ENCODE results near the gene ARHGAP11A. TPM values are rescaled to one million over a fixed set of nuclear protein-coding genes. Genes with fewer than 3 reads are reported as not detected.

ARHGAP11A gene
- total and polyA plus RNA-seq, 4 donors, result 1.4 to 8.5 (median 2.3) TPM

GRCh38 chr15:32674681-32675080, 59.4 kb downstream of the ARHGAP11A start:
- 92 to 93% methylated on average over 2 of the region's 2 CpGs for WGBS, 2 donors
- no peak overlapping the region for H3K27ac ChIP-seq (ENCODE audit: low read depth in 1 of 2, low read length in 1 of 2)
- no peak overlapping the region for H3K9ac ChIP-seq (ENCODE audit: insufficient read depth in 1 of 2, low read length in 2 of 2)
- H3K9me3 ChIP-seq (ENCODE audit: control insufficient read depth in 4 of 4, insufficient read depth in 3 of 4, low read length in 3 of 4), result no peaks in the 10 kb centered on the region
- TF ChIP-seq CTCF (IDR thresholded peaks at IDR 0.05; ENCODE audit: control extremely low read depth, extremely low read depth), result no peak
- no peaks in the 10 kb centered on the region for H3K27me3 ChIP-seq (ENCODE audit: control insufficient read depth in 3 of 3, insufficient read depth in 3 of 3, low read length in 2 of 3)
- no peak for DNase-seq
- no peak overlapping the region for H3K4me3 ChIP-seq
- H3K36me3 ChIP-seq (ENCODE audit: control insufficient read depth in 4 of 4, insufficient read depth in 4 of 4, low read length in 4 of 4), result no peaks in the 10 kb centered on the region
- ATAC-seq (ENCODE audit: insufficient read depth, low FRiP score), result no peak
- H3K4me1 ChIP-seq (ENCODE audit: control insufficient read depth in 5 of 5, insufficient read depth in 5 of 5, low read length in 5 of 5), result peaks cover 0 to 3% (median 0%) of the 10 kb centered on the region in 5 donors

- H3K36me3 ChIP-seq (ENCODE audit: control insufficient read depth in 4 of 4, insufficient read depth in 4 of 4, low read length in 4 of 4), result no peaks in the 10 kb centered on the region
- TF ChIP-seq CTCF (IDR thresholded peaks at IDR 0.05; ENCODE audit: control extremely low read depth, extremely low read depth), result no peak
- ATAC-seq (ENCODE audit: insufficient read depth, low FRiP score), result no peak
- H3K4me1 ChIP-seq (ENCODE audit: control insufficient read depth in 5 of 5, insufficient read depth in 5 of 5, low read length in 5 of 5), result no peaks in the 10 kb centered on the region
- whole genome bisulfite sequencing, 2 donors, result 35 to 54% methylated on average over 6 of the region's 6 CpGs
- no peaks in the 10 kb centered on the region for H3K9me3 ChIP-seq (ENCODE audit: control insufficient read depth in 4 of 4, insufficient read depth in 3 of 4, low read length in 3 of 4)
- no peak overlapping the region for H3K27ac ChIP-seq (ENCODE audit: low read depth in 1 of 2, low read length in 1 of 2)
- no peak overlapping the region for H3K9ac ChIP-seq (ENCODE audit: insufficient read depth in 1 of 2, low read length in 2 of 2)
- DNase-seq, result no peak
- no peak overlapping the region for H3K4me3 ChIP-seq
- no peaks in the 10 kb centered on the region for H3K27me3 ChIP-seq (ENCODE audit: control insufficient read depth in 3 of 3, insufficient read depth in 3 of 3, low read length in 2 of 3)
These were observed 60.2 kb downstream of the ARHGAP11A start for GRCh38 chr15:32675466-32675865.

GRCh38 chr15:32676169-32676568, 60.9 kb downstream of the ARHGAP11A start:
- H3K4me3 ChIP-seq, result no peak overlapping the region
- H3K9me3 ChIP-seq (ENCODE audit: control insufficient read depth in 4 of 4, insufficient read depth in 3 of 4, low read length in 3 of 4), result no peaks in the 10 kb centered on the region
- no peak for ATAC-seq (ENCODE audit: insufficient read depth, low FRiP score)
- H3K27ac ChIP-seq (ENCODE audit: low read depth in 1 of 2, low read length in 1 of 2), result no peak overlapping the region
- DNase-seq, result no peak
- no peaks in the 10 kb centered on the region for H3K4me1 ChIP-seq (ENCODE audit: control insufficient read depth in 5 of 5, insufficient read depth in 5 of 5, low read length in 5 of 5)
- H3K36me3 ChIP-seq (ENCODE audit: control insufficient read depth in 4 of 4, insufficient read depth in 4 of 4, low read length in 4 of 4), result no peaks in the 10 kb centered on the region
- H3K9ac ChIP-seq (ENCODE audit: insufficient read depth in 1 of 2, low read length in 2 of 2), result no peak overlapping the region
- H3K27me3 ChIP-seq (ENCODE audit: control insufficient read depth in 3 of 3, insufficient read depth in 3 of 3, low read length in 2 of 3), result no peaks in the 10 kb centered on the region
- WGBS, 2 donors, result 67 to 85% methylated on average over 2 of the region's 2 CpGs
- no peak for TF ChIP-seq CTCF (IDR thresholded peaks at IDR 0.05; ENCODE audit: control extremely low read depth, extremely low read depth)

- WGBS, 2 donors, result 67 to 83% methylated on average over 5 of the region's 5 CpGs
These were observed 62.0 kb downstream of the ARHGAP11A start for GRCh38 chr15:32677238-32677750.

More at GRCh38 chr15:32677238-32677750, 62.0 kb downstream of the ARHGAP11A start:
- no peaks in the 10 kb centered on the region for H3K4me1 ChIP-seq (ENCODE audit: control insufficient read depth in 5 of 5, insufficient read depth in 5 of 5, low read length in 5 of 5)
- DNase-seq (no peak), ATAC-seq (ENCODE audit: insufficient read depth, low FRiP score) (no peak)
- no peak overlapping the region for H3K4me3 ChIP-seq
- no peaks in the 10 kb centered on the region for H3K9me3 ChIP-seq (ENCODE audit: control insufficient read depth in 4 of 4, insufficient read depth in 3 of 4, low read length in 3 of 4)
- no peaks in the 10 kb centered on the region for H3K36me3 ChIP-seq (ENCODE audit: control insufficient read depth in 4 of 4, insufficient read depth in 4 of 4, low read length in 4 of 4)
- H3K27ac ChIP-seq (ENCODE audit: low read depth in 1 of 2, low read length in 1 of 2), result no peak overlapping the region
- no peak for TF ChIP-seq CTCF (IDR thresholded peaks at IDR 0.05; ENCODE audit: control extremely low read depth, extremely low read depth)
- no peak overlapping the region for H3K9ac ChIP-seq (ENCODE audit: insufficient read depth in 1 of 2, low read length in 2 of 2)
- H3K27me3 ChIP-seq (ENCODE audit: control insufficient read depth in 3 of 3, insufficient read depth in 3 of 3, low read length in 2 of 3), result no peaks in the 10 kb centered on the region

All from lung (tissue), 12 donors.